C4-2B (cell line): ENCODE data around the gene POLQ.

ENCODE experiments used
- ZFX ChIP-seq: fragments of 450-650 bp; IDR thresholded peaks from 2 replicates; pipeline ENCODE4 v1.6.1; 2017
- TF ChIP-seq, protein P1 (sequence below): fragments of 450-650 bp; conservative IDR thresholded peaks from 2 replicates; pipeline ENCODE4 v1.5.1; 2017; ENCODE audit warnings: mild to moderate bottlenecking

GRCh38 chr3:121514496-121514895 lies 31.3 kb downstream of the POLQ start:
- TF ChIP-seq, protein P1, sequence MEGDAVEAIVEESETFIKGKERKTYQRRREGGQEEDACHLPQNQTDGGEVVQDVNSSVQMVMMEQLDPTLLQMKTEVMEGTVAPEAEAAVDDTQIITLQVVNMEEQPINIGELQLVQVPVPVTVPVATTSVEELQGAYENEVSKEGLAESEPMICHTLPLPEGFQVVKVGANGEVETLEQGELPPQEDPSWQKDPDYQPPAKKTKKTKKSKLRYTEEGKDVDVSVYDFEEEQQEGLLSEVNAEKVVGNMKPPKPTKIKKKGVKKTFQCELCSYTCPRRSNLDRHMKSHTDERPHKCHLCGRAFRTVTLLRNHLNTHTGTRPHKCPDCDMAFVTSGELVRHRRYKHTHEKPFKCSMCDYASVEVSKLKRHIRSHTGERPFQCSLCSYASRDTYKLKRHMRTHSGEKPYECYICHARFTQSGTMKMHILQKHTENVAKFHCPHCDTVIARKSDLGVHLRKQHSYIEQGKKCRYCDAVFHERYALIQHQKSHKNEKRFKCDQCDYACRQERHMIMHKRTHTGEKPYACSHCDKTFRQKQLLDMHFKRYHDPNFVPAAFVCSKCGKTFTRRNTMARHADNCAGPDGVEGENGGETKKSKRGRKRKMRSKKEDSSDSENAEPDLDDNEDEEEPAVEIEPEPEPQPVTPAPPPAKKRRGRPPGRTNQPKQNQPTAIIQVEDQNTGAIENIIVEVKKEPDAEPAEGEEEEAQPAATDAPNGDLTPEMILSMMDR, result no peak
- no peak for TF ChIP-seq ZFX
